ENCODE results near the gene RSPH9.

GRCh38 chr6:43720999-43721398 is 76.2 kb downstream of the RSPH9 start:
- no peak for TF ChIP-seq FOXP2 (optimal IDR thresholded peaks at IDR 0.05; ENCODE audit: control extremely low read depth, extremely low read length, insufficient read depth)
- no peak for TF ChIP-seq POLR2AphosphoS5 (IDR thresholded peaks at IDR 0.05; ENCODE audit: borderline replicate concordance, low read depth, low read length)
- TF ChIP-seq EZH2 (IDR thresholded peaks at IDR 0.05) = no peak
